Muscle of arm (tissue), 12 donors: ENCODE results near the gene PRDM16. TPM values are rescaled to one million over a fixed set of nuclear protein-coding genes. Genes with fewer than 3 reads are reported as not detected.
"Not testable (repeated sequence)": the region's sequence is repeated elsewhere in the genome, so short reads cannot be mapped to it uniquely, and the experiment has no call there.

Experiments used
- DNase-seq: peaks from one replicate; pipeline ENCODE4 v3.0.0-alpha.2; 2013
- polyA plus RNA-seq, 12 donors: library from polyadenylated mRNA; unstranded; fragments of 120-200 nt; gene quantifications; one replicate each; pipeline ENCODE4 v1.2.1, GENCODE V29; 2013; ENCODE audit not compliant: insufficient read length in 12 of 12

PRDM16 gene
- polyA plus RNA-seq, 12 donors = 0.66 to 2.0 (median 0.87) TPM; not detected in 2

GRCh38 chr1:3226701-3227350 lies 157.8 kb downstream of the PRDM16 start:
- no peak for DNase-seq

- no peak for DNase-seq
Measured at GRCh38 chr1:3227351-3227704, 158.3 kb downstream of the PRDM16 start.

GRCh38 chr1:3227893-3228292 lies 158.9 kb downstream of the PRDM16 start:
- no peak for DNase-seq

- no peak for DNase-seq
Measured at GRCh38 chr1:3229081-3229725, 160.2 kb downstream of the PRDM16 start.

- DNase-seq = no peak
Measured at GRCh38 chr1:3230553-3230952, 161.6 kb downstream of the PRDM16 start.

- DNase-seq = no peak
Measured at GRCh38 chr1:3231245-3231644, 162.2 kb downstream of the PRDM16 start.

- no peak for DNase-seq
Measured at GRCh38 chr1:3231826-3232225, 162.8 kb downstream of the PRDM16 start.

GRCh38 chr1:3233031-3233430 lies 164.0 kb downstream of the PRDM16 start:
- DNase-seq = no peak

- no peak for DNase-seq
Measured at GRCh38 chr1:3233551-3233950, 164.5 kb downstream of the PRDM16 start.

GRCh38 chr1:3234281-3234680 lies 165.3 kb downstream of the PRDM16 start:
- DNase-seq = no peak

GRCh38 chr1:3234956-3235355 lies 166.0 kb downstream of the PRDM16 start:
- no peak for DNase-seq

- no peak for DNase-seq
Measured at GRCh38 chr1:3235496-3235895, 166.5 kb downstream of the PRDM16 start.

GRCh38 chr1:3236361-3236760 lies 167.4 kb downstream of the PRDM16 start:
- no peak for DNase-seq

GRCh38 chr1:3236955-3237354 lies 168.0 kb downstream of the PRDM16 start:
- no peak for DNase-seq

- no peak for DNase-seq
Measured at GRCh38 chr1:3237570-3237969, 168.6 kb downstream of the PRDM16 start.

- DNase-seq = no peak
Measured at GRCh38 chr1:3237994-3238702, 169.1 kb downstream of the PRDM16 start.

- no peak for DNase-seq
Measured at GRCh38 chr1:3238703-3239278, 169.8 kb downstream of the PRDM16 start.

- not testable (repeated sequence) for DNase-seq
Measured at GRCh38 chr1:3239991-3240390, 171.0 kb downstream of the PRDM16 start.

- DNase-seq = no peak
Measured at GRCh38 chr1:3240524-3241235, 171.7 kb downstream of the PRDM16 start.

- no peak for DNase-seq
Measured at GRCh38 chr1:3241236-3241550, 172.2 kb downstream of the PRDM16 start.

- DNase-seq = no peak
Measured at GRCh38 chr1:3241673-3242407, 172.8 kb downstream of the PRDM16 start.
